Measurements from ENCODE around the gene SBF1.

- TF ChIP-seq EP300 (IDR thresholded peaks at IDR 0.05) (no peak), CTCF (IDR thresholded peaks at IDR 0.05) (no peak)
These were observed at the start of gene SBF1 for GRCh38 chr22:50474710-50475651.
